Measurements from ENCODE around the gene PLA2G15. TPM values are rescaled to one million over a fixed set of nuclear protein-coding genes. Genes with fewer than 3 reads are reported as not detected.

Gene PLA2G15
- total and polyA plus RNA-seq, 2 of the 13 experiments (the other 11 are each of a cell fraction or from before 2014, with no cell fraction given), result 14.4 to 23.7 TPM

DNA sequence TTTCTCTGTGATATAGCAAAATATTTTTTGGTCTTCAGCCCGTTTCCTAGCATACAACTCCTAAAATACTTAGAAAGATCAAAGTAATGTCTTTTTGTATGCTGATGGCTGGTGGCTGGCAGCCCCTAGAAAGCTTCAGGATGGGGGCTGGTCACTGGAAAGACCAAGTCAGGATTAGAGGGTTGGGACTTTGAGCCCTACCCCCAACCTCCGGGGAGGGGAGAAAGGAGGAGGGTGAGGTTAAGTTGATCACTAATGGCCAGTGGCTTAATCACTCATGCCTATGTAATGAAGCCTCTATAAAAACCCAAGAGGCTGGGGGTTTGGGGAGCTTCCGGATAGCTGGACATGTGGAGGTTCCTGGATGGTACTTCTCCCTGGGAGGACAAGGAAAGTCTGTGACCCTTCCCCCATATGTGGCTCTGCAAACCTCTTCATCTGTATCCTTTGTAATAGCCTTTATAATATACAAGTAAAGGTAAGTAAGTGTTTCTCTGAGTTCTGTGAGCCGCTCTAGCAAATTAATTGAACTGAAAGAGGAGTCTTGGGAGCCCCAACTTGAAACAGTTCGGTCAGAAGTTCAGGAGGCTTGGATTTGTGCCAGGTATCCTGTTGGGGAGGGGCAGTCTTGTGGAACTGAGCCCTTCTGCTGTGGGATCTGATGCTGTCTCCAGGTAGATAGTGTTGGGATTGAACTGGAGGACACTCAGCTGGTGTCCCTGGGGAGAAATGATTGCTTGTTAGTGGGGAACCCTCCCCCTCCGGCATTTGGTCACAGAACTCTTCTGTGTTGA, 22.6 kb downstream of the PLA2G15 start (continued):
- TF ChIP-seq, protein P1, sequence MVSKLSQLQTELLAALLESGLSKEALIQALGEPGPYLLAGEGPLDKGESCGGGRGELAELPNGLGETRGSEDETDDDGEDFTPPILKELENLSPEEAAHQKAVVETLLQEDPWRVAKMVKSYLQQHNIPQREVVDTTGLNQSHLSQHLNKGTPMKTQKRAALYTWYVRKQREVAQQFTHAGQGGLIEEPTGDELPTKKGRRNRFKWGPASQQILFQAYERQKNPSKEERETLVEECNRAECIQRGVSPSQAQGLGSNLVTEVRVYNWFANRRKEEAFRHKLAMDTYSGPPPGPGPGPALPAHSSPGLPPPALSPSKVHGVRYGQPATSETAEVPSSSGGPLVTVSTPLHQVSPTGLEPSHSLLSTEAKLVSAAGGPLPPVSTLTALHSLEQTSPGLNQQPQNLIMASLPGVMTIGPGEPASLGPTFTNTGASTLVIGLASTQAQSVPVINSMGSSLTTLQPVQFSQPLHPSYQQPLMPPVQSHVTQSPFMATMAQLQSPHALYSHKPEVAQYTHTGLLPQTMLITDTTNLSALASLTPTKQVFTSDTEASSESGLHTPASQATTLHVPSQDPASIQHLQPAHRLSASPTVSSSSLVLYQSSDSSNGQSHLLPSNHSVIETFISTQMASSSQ (IDR thresholded peaks at IDR 0.05; ENCODE audit: low read depth), result no peak
- TF ChIP-seq, protein P1 (CRISPR knock-in tag; IDR thresholded peaks at IDR 0.05; ENCODE audit: borderline replicate concordance), result no peak
- TF ChIP-seq ZFP62 (CRISPR knock-in tag; IDR thresholded peaks at IDR 0.05), result no peak
- no peak for TF ChIP-seq HNRNPL (IDR thresholded peaks at IDR 0.05; ENCODE audit: low read depth, low read length)
- TF ChIP-seq ZBTB7A (CRISPR knock-in tag; IDR thresholded peaks at IDR 0.05), result no peak
- TF ChIP-seq ZNF558 (CRISPR knock-in tag; IDR thresholded peaks at IDR 0.05; ENCODE audit: borderline replicate concordance), result no peak
- TF ChIP-seq, protein P2, sequence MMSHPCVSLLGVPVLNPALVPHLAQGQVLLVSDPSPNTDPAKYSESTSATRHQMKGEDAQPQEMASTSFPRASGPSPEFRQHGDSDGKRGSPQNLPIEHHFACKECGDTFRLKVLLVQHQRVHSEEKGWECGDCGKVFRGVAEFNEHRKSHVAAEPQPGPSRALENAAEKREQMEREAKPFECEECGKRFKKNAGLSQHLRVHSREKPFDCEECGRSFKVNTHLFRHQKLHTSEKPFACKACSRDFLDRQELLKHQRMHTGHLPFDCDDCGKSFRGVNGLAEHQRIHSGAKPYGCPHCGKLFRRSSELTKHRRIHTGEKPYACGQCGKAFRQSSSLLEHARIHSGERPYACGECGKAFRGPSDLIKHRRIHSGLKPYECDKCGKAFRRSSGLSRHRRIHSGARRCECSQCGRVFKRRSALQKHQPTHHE (CRISPR knock-in tag; IDR thresholded peaks at IDR 0.05; ENCODE audit: borderline replicate concordance), result no peak
- no peak for TF ChIP-seq HHEX (CRISPR knock-in tag; IDR thresholded peaks at IDR 0.05)
- TF ChIP-seq MAFF (IDR thresholded peaks at IDR 0.05; ENCODE audit: low read depth, low read length), result no peak
- no peak for TF ChIP-seq NR3C1 (CRISPR knock-in tag; IDR thresholded peaks at IDR 0.05)
- TF ChIP-seq ELF1 (CRISPR knock-in tag; IDR thresholded peaks at IDR 0.05), result no peak; the same call in 1 of the 2 replicates
- TF ChIP-seq ZNF431 (CRISPR knock-in tag; IDR thresholded peaks at IDR 0.05; ENCODE audit: borderline replicate concordance, low read depth), result no peak
- TF ChIP-seq, protein P3, sequence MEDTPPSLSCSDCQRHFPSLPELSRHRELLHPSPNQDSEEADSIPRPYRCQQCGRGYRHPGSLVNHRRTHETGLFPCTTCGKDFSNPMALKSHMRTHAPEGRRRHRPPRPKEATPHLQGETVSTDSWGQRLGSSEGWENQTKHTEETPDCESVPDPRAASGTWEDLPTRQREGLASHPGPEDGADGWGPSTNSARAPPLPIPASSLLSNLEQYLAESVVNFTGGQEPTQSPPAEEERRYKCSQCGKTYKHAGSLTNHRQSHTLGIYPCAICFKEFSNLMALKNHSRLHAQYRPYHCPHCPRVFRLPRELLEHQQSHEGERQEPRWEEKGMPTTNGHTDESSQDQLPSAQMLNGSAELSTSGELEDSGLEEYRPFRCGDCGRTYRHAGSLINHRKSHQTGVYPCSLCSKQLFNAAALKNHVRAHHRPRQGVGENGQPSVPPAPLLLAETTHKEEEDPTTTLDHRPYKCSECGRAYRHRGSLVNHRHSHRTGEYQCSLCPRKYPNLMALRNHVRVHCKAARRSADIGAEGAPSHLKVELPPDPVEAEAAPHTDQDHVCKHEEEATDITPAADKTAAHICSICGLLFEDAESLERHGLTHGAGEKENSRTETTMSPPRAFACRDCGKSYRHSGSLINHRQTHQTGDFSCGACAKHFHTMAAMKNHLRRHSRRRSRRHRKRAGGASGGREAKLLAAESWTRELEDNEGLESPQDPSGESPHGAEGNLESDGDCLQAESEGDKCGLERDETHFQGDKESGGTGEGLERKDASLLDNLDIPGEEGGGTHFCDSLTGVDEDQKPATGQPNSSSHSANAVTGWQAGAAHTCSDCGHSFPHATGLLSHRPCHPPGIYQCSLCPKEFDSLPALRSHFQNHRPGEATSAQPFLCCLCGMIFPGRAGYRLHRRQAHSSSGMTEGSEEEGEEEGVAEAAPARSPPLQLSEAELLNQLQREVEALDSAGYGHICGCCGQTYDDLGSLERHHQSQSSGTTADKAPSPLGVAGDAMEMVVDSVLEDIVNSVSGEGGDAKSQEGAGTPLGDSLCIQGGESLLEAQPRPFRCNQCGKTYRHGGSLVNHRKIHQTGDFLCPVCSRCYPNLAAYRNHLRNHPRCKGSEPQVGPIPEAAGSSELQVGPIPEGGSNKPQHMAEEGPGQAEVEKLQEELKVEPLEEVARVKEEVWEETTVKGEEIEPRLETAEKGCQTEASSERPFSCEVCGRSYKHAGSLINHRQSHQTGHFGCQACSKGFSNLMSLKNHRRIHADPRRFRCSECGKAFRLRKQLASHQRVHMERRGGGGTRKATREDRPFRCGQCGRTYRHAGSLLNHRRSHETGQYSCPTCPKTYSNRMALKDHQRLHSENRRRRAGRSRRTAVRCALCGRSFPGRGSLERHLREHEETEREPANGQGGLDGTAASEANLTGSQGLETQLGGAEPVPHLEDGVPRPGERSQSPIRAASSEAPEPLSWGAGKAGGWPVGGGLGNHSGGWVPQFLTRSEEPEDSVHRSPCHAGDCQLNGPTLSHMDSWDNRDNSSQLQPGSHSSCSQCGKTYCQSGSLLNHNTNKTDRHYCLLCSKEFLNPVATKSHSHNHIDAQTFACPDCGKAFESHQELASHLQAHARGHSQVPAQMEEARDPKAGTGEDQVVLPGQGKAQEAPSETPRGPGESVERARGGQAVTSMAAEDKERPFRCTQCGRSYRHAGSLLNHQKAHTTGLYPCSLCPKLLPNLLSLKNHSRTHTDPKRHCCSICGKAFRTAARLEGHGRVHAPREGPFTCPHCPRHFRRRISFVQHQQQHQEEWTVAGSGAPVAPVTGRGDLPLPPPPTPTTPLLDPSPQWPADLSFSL (CRISPR knock-in tag; IDR thresholded peaks at IDR 0.05), result no peak
- 0 out of 2 replicates have a peak, but pooled peaks have one; percentile 44 for TF ChIP-seq PPARG (CRISPR knock-in tag; conservative IDR thresholded peaks at IDR 0.05)
- TF ChIP-seq NBN (conservative IDR thresholded peaks at IDR 0.05), result no peak
- no peak for TF ChIP-seq RXRA (CRISPR knock-in tag; IDR thresholded peaks at IDR 0.05)
- no peak for TF ChIP-seq ZSCAN22 (CRISPR knock-in tag; IDR thresholded peaks at IDR 0.05)
- TF ChIP-seq TCF12 (IDR thresholded peaks at IDR 0.05), result no peak
- 0 out of 2 replicates have a peak, but pooled peaks have one; percentile 23 for TF ChIP-seq TCF12 (CRISPR knock-in tag; IDR thresholded peaks at IDR 0.05)

Measured in HepG2 (cell line).